Measurements from ENCODE around the gene AFF3. TPM values are rescaled to one million over a fixed set of nuclear protein-coding genes. Genes with fewer than 3 reads are reported as not detected.

AFF3 gene
- total RNA-seq, 1 donor from 2014 or later = 7.6 TPM

DNA sequence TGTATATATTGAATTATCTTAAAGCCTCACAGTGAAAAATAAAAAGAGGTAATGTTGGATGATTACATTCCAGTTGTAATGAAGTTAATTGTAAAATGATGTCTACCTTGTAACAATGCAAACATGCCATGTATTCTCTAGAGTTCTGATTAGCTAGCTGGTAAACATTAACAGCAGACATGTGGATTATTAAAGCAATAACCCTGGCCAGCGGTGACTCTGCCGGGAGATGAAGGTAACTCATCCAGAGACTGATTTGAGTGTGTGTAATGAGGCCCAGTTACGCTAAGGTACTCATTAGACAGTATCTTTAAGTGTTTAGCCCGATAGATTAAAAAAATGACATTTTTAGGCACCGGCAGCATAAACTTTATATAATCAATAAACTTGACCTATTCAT, 573.0 kb downstream of the AFF3 start:
- DNase-seq = no peak
- intact Hi-C loops (cut with DNase I) = no loop called here
- ATAC-seq (ENCODE audit: poor library complexity) = no peak

DNA sequence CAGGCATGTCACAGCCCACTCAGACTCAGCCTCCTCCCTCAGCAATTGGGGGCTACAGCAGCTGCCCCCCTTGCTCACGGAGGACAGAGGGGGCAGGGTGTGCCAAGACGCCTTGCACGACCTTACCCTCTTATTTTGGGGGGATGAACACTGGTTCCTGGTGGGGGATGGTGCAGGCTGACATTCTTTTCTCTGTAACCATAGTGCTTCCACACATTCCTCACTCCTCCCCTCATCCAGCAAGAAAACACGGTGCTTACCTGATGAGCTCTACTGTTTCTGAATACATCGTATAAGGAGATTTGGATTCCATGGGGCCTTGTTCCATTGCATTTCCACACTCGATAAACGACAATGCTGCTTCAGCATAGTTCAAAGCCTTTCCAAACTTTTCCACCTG, 577.2 kb downstream of the AFF3 start:
- no peak for ATAC-seq (ENCODE audit: poor library complexity)
- intact Hi-C loops (cut with DNase I) = no loop called here
- DNase-seq = no peak

DNA sequence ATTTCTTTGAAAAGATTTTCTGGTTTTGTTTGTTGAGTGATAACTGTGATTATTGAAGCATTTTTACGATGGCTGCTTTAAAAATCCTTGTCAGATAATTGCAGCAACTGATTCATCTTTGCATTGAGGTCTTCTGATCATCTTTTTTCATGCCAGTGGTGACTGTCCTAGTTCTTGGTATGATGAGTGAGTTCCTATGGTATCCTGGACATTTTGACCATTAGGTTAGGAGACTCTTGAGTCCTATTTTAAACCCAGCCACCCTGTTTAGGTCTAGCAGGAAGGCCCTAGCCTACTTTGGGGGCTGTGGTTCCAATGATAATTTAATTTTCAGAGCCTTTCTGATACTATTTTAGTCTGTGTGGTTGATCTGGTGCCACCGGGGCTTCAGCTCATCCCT, 579.9 kb downstream of the AFF3 start:
- ATAC-seq (ENCODE audit: poor library complexity) (no peak), DNase-seq (no peak)
- intact Hi-C loops (cut with DNase I) = loop anchor here (5.0 kb wide), 1 partner anchor 695 kb away; no protein-coding TSS in a partner anchor

DNA sequence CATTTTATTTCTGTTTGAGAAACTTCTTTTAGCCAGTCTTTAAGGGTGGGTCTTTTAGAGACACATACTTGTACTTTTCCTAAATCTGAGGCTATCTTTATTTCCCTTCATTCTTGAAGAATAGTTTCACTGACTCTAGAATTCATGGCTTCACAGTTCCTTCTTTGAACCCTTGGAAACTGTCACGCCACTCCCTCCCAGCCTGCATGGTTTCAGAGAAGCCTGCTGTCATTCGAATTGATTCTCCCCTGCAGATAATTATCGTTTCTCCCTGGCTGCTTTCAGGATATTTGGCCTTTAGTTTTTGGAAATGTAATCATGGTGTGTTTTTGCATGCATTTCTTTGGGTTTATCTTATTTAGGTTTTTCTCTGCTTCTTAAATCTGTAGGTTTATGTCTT, 580.6 kb downstream of the AFF3 start:
- intact Hi-C loops (cut with DNase I) = loop anchor here (5.0 kb wide), 1 partner anchor 695 kb away; no protein-coding TSS in a partner anchor
- ATAC-seq (ENCODE audit: poor library complexity) (no peak), DNase-seq (no peak)

DNA sequence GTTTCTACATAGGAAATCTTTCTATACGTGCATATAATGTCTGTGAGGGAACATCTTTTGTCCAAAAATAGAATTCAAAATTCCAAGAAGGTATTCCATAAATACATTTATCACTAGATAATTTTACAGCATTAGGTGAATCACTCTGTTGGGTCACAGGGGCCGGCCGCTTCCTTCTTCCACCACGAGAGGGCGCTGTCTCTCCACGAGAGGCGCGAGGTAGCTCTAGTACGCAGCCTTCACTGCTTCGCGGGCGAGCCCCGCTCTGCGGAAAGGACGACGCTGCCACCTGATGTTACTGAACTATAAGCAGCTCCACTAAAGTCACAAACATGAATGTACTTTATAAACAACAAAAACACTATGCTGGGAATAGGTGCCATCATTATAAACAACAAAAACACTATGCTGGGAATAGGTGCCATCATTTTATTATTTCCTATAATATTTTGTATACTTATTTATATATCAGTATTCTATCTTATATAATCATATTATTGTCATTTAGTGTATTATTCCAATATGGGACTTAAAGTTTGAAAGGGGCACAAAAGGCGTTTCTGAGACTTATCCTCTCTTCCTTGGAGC, 583.2 kb downstream of the AFF3 start:
- ATAC-seq (ENCODE audit: poor library complexity) (peak; percentile 98), DNase-seq (peak; percentile 93)
- intact Hi-C loops (cut with DNase I) = loop anchor here (5.0 to 10.0 kb wide), 2 partner anchors 256 to 683 kb away; no protein-coding TSS in a partner anchor

DNA sequence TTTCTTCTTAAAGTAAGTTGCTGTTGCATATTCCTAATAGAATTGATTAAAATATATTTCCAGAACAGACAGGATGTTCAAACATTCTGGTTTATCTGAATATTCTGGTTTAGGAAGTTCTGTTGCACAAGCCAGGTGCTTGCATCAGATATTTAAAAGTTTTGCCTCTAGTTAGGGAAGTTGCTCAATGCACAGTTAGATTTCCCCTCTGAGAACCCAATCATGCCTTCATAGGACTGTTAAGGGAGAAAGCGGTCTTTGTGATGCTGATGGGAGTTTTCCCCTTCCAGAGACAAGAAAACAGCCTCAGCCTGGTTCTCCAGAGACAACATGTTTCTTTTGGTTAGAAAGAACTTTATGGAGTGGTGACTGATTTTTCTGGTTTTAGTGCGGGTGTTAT, 587.0 kb downstream of the AFF3 start:
- ATAC-seq (ENCODE audit: poor library complexity) (no peak), DNase-seq (no peak)
- intact Hi-C loops (cut with DNase I) = loop anchor here (5.0 to 10.0 kb wide), 2 partner anchors 259 to 687 kb away; no protein-coding TSS in a partner anchor

DNA sequence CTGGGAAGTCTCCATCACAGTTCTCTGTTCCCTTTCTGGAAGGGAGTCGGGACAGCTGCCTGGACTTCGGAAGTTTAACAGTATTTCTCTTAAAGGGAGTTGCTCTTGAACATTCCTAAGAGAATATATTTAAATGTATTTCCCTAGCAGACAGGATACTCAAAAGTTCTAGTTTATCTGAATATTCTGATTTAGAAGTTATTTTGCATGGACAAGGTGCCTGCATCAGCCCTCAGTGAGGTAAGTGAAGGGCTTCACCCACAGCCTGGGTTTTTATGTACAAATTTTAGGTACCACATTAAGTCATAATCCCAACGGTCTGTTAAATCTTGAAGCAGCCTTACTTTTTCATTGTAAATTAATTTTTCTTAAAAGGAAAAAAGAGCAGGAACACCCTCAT, 587.5 kb downstream of the AFF3 start:
- no peak for ATAC-seq (ENCODE audit: poor library complexity)
- intact Hi-C loops (cut with DNase I) = loop anchor here (5.0 to 10.0 kb wide), 2 partner anchors 260 to 687 kb away; no protein-coding TSS in a partner anchor
- DNase-seq = no peak

DNA sequence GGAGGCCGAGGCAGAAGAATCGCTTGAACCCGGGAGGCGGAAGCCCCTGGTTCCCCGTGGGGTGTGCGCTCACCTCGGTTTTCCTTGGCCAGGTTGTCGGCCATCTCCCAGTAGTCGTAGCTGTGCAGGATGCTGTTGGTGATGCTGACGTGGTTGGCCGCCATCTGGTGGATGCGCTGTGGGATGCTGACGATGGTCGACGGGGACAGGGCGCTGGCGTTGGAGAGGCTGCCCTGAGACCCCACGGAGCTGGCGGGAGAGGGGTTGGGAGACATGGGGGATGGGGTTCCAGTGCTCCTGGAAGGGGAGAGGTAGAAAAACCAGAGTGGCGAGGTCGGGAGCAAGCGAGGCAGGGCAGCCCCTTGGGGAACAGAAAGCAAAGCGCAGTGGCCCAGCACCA, 588.2 kb downstream of the AFF3 start:
- ATAC-seq (ENCODE audit: poor library complexity) (no peak), DNase-seq (no peak)
- intact Hi-C loops (cut with DNase I) = loop anchor here (10.0 kb wide), 1 partner anchor 261 kb away; no protein-coding TSS in a partner anchor

DNA sequence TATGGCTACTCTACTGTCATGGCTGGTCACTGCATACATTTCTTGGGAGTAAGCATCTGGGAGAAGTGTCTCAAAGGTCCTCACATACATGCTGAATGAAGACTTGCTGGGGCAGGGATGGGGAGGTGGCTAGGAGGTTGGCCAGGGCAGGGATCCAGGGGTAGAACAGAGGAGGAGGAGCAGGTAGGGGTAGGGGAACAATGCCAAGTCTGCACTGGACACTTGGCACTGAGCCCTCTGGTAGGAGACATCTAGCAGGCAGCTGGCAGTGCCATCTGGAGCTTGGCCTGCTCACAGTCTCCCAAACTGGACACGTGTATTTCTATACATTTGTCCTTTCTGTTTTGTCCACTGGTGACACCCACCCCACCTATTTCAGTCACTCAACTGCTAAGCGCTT, 589.9 kb downstream of the AFF3 start:
- peak; percentile 68 for DNase-seq
- intact Hi-C loops (cut with DNase I) = loop anchor here (10.0 kb wide), 1 partner anchor 262 kb away; no protein-coding TSS in a partner anchor
- peak; percentile 90 for ATAC-seq (ENCODE audit: poor library complexity)

DNA sequence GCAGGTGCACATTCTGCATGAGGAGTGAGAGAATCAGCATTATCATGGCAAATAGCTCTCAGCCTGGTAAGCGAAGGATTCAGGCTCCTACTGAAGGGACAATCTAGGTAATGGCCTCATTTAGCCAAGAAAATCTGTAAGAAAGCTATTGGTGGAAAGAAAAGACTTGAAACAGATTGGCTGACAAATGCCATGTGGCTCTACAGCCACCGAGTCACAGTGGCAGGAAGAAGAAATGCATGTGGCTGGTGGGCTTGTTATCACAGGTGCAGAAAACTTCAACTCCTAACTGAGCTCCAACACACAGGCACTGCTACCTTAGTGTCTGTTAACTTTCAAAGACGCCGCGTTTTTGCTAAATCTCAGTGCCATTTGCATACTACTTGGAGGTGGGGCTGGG, 592.0 kb downstream of the AFF3 start:
- intact Hi-C loops (cut with DNase I) = loop anchor here (10.0 kb wide), 1 partner anchor 264 kb away; no protein-coding TSS in a partner anchor
- DNase-seq = no peak
- no peak for ATAC-seq (ENCODE audit: poor library complexity)

DNA sequence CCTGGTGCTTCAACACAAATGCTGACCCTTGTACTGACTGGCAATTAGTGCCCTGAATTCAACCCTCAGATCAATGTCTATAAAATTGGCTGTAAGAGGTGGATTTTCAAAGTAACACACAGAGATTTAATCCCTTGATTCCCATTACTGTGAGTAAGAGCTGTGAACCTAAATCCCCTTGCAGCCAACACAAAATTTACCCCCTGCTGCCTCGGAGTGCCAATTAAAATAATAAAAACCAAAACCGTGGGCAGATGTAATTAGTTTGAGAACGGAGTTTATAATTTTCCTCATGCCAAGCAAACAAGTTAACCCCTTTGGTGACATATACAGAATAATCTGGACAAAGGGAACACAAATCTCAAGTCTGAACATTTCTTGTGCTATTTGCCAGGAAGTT, 596.8 kb downstream of the AFF3 start:
- no peak for ATAC-seq (ENCODE audit: poor library complexity)
- no peak for DNase-seq
- intact Hi-C loops (cut with DNase I) = no loop called here

DNA sequence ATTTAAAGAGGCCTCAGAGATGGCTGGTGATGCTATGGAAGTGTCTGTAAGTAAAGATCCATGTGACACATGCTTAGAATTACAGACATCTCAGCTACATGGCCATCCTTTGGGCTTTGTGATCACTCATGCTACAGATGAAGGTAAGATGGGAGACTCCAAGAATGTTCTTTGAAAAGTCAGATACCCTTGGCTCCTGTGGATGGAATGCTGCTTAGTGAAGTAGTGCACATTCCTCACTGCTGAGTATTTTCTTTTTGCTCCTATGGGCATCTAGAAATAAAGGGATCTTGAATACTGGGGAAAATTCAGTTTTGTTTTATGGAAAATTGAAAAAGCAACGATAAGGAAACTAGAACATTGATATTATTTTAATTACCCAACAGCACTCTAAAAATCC, 597.3 kb downstream of the AFF3 start:
- intact Hi-C loops (cut with DNase I) = no loop called here
- ATAC-seq (ENCODE audit: poor library complexity) (no peak), DNase-seq (no peak)

DNA sequence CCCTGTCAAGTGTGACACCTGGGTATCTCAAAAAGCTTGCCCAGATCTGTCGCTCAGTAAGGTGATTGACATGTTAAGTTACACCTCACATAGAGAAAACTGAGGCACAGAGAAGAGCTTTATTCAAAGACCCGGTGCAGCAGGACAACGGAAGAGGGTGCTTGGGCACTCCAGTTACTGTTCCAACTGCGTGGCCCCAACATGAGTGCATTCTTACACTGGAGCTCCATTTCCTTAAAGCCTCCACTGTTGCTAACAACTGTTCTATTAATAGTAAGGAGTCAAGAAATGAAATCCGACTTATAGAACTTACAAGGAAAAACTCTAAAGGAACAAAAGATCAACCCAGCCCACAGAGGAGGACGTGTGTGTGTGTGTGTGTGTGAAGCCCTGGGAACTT, 597.8 kb downstream of the AFF3 start:
- DNase-seq (no peak), ATAC-seq (ENCODE audit: poor library complexity) (no peak)
- intact Hi-C loops (cut with DNase I) = no loop called here

DNA sequence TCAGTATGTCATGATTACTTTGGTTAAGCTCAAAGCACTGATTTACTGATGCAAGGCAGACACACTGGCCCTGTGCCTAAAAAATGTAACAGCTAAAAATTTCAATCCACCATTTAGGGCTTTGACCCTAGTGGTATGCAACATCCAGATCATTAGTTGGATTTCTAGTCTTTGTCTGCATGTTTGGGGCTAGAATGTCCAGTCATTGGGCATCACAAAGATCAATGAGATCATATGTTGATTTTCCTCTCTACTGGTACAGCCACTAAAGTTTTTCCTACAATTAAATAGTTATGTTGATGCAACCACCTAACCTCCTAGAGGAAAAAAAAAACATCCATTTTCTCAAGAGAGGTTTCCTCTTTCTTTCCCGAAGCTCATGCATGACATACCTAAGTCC, 599.1 kb downstream of the AFF3 start:
- intact Hi-C loops (cut with DNase I) = no loop called here
- ATAC-seq (ENCODE audit: poor library complexity) = no peak

DNA sequence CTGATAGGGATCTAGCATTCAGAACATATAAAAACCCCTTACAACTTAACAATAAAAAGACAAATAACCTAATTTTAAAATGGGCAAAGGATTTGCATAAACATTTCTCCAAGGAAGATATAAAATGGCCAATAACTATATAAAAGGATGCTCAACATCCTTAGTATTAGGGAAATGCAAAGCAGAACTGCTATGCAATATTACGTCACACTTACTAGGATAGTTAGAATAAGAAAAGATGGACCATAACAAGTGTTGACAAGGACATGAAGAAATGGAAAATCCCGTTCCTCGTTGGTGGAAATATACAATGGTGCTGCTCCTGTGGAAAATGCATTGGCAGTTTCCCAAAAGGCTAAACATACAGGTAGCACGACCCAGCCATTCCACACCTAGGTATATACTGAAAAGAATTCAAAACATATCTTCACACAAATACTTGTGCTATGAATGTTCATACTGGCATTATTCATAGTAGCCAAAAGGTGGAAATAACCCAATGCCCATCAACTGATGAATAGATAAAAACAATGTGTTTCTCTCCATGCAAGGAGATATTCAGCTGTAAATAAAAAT, 604.4 kb downstream of the AFF3 start:
- DNase-seq (no peak), ATAC-seq (ENCODE audit: poor library complexity) (no peak)
- intact Hi-C loops (cut with DNase I) = no loop called here

More for the DNA sequence above, 599.1 kb downstream of the AFF3 start:
- no peak for DNase-seq

DNA sequence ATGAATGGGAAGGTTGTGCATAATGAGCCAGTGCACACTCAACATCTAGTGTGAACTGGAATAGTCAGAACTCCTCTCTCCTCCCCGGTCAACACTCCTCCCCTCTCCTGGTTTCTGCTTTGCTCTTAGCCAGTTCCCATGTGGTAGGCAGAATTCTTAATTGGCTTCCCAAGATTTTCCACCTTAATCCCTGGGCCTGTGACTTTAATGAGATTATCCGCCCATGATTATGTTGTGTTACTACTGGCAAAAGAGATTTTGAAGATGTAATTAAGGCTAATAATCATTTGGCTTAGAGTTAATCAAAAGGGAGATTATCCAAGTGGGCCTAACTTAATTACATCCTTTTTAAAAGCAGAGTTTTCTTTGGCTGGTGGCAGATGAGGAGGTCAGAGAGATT, 618.3 kb downstream of the AFF3 start:
- ATAC-seq (ENCODE audit: poor library complexity) = no peak
- no peak for DNase-seq
- intact Hi-C loops (cut with DNase I) = no loop called here

DNA sequence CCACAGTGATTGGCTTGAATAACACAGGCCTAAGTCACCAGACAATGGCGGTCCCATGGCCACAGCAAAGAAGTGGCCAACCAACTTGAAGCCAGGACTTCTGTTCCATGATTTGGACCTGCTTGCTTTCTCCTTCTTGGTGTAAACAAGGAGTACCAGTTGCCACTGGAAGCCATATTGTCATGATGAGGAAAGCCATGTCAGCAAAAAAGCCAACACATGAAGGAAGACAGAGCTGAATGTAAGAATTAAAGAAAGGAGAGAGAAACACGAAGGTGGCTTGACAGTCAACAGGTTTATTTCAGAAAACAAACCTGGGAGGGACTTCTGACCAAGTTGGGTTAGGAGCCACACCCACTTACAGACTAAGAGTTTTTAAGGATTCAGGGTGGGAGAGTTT, 620.2 kb downstream of the AFF3 start:
- no peak for ATAC-seq (ENCODE audit: poor library complexity)
- DNase-seq = no peak
- intact Hi-C loops (cut with DNase I) = no loop called here

DNA sequence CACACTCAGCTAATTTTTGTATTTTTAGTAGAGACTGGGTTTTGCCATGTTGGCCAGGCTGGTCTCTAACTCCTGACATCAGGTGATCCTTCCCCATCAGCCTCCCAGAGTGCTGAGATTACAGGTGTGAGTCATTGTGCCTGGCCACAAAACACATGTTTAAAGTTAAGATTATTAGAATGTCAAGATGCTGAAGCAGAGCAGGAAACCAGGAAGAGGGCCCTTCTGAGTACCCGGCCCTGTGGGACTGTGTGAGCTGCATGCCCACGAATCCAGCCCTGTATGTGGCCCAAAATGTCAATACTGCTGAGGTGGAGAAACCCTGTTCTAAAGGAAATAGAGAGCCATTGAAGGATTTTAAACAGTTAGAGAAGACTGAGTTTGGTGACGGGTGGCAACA, 621.6 kb downstream of the AFF3 start:
- DNase-seq = no peak
- intact Hi-C loops (cut with DNase I) = no loop called here
- no peak for ATAC-seq (ENCODE audit: poor library complexity)

DNA sequence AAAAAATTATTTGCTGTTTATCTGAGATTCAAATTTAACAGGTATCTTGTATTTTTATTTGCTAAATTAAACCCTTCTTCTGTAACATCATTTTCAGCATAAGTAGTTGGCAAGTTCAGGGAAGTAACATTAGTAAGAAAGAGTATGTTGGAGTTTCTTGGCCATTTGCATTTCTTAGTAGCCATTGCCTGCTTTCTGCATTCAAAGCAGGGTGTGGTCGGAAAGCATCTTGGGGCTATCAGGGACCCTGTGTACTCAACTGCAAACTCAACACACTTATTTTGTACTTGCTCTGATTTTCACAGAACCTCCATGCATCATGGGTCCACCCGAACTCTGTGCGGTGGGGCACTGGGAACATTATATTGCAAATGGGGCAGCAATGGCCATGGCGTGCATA, 622.2 kb downstream of the AFF3 start:
- ATAC-seq (ENCODE audit: poor library complexity) = no peak
- intact Hi-C loops (cut with DNase I) = no loop called here
- no peak for DNase-seq

DNA sequence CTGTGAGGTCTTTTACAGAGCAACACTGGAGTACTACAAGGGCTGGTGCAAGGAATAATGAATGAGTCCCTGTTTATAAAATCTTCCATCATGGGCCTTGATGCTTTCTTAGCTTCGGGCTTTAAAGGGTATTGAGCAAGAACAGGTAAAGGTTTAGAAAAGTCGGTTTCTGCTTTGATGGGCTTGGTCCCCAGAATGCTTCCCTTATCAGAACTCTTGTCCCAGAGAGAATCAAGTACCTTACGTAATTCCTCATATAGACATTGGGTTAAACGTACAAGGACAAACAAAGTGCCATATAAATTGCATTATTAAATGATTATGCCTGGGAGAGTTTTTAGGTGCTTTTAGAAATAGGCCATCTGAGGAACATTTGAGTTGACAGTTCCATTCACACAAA, 628.0 kb downstream of the AFF3 start:
- no peak for ATAC-seq (ENCODE audit: poor library complexity)
- intact Hi-C loops (cut with DNase I) = no loop called here
- DNase-seq = no peak

All from Right ventricle myocardium superior (tissue), 1 donor.